ENCODE results near the gene ATP6AP1. TPM values are rescaled to one million over a fixed set of nuclear protein-coding genes. Genes with fewer than 3 reads are reported as not detected.

ATP6AP1 gene
- total and polyA plus RNA-seq, 9 of the 15 experiments (the other 6 are each of a cell fraction or from before 2014, with no cell fraction given): 8.3 to 90.5 (median 52.9) TPM

DNA sequence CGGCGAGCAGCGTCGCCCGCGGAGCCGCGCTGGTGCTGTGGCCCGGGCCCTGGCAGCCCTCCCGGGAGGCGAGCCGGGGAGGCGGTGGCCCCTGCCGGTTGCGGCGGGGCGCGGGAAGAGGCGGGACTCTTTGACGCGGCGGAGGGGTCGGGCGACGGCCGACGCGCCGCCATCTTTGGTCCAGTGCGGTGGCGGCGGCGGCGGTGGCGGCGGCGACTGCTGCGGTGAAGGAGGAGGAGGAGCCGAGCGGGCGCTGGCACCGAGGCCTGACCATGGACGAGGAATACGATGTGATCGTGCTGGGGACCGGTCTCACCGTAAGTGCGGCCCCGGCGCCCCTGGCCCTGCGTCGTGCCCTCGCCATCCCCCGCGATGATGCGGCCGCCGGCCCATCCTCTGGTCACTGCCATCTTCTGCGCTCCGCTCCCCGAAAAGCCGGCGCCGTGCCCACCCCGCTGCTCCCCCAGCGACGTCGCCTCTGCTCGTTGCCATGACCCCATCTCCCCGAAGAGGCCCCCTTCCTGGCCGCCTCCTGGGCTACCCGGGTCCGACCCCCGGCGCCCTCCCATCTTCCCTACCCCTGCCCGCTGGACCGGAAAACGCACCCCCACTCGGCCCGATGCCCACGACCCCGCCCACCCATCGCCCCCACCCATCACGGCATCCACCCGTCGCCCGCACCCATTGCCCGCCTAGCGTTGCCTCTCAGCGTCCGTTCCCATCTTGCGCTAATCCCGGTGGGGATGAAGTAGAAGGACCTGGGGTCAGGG is 8.7 kb downstream of the ATP6AP1 start, which contains the start of gene GDI1 (continued):
- TF ChIP-seq HDAC1 (IDR thresholded peaks at IDR 0.05): peak in 1 of 2 experiments; percentile 41; a peak in 1 of 4 replicates
- TF ChIP-seq HOXB6 (CRISPR knock-in tag; IDR thresholded peaks at IDR 0.05; ENCODE audit: borderline replicate concordance): no peak
- TF ChIP-seq, protein P1, sequence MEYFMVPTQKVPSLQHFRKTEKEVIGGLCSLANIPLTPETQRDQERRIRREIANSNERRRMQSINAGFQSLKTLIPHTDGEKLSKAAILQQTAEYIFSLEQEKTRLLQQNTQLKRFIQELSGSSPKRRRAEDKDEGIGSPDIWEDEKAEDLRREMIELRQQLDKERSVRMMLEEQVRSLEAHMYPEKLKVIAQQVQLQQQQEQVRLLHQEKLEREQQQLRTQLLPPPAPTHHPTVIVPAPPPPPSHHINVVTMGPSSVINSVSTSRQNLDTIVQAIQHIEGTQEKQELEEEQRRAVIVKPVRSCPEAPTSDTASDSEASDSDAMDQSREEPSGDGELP (CRISPR knock-in tag; IDR thresholded peaks at IDR 0.05; ENCODE audit: borderline replicate concordance): no peak
- 0 out of 2 replicates have a peak, but pooled peaks have one; percentile 24 for TF ChIP-seq TAF7 (tag; IDR thresholded peaks at IDR 0.05)
- TF ChIP-seq, protein P2, sequence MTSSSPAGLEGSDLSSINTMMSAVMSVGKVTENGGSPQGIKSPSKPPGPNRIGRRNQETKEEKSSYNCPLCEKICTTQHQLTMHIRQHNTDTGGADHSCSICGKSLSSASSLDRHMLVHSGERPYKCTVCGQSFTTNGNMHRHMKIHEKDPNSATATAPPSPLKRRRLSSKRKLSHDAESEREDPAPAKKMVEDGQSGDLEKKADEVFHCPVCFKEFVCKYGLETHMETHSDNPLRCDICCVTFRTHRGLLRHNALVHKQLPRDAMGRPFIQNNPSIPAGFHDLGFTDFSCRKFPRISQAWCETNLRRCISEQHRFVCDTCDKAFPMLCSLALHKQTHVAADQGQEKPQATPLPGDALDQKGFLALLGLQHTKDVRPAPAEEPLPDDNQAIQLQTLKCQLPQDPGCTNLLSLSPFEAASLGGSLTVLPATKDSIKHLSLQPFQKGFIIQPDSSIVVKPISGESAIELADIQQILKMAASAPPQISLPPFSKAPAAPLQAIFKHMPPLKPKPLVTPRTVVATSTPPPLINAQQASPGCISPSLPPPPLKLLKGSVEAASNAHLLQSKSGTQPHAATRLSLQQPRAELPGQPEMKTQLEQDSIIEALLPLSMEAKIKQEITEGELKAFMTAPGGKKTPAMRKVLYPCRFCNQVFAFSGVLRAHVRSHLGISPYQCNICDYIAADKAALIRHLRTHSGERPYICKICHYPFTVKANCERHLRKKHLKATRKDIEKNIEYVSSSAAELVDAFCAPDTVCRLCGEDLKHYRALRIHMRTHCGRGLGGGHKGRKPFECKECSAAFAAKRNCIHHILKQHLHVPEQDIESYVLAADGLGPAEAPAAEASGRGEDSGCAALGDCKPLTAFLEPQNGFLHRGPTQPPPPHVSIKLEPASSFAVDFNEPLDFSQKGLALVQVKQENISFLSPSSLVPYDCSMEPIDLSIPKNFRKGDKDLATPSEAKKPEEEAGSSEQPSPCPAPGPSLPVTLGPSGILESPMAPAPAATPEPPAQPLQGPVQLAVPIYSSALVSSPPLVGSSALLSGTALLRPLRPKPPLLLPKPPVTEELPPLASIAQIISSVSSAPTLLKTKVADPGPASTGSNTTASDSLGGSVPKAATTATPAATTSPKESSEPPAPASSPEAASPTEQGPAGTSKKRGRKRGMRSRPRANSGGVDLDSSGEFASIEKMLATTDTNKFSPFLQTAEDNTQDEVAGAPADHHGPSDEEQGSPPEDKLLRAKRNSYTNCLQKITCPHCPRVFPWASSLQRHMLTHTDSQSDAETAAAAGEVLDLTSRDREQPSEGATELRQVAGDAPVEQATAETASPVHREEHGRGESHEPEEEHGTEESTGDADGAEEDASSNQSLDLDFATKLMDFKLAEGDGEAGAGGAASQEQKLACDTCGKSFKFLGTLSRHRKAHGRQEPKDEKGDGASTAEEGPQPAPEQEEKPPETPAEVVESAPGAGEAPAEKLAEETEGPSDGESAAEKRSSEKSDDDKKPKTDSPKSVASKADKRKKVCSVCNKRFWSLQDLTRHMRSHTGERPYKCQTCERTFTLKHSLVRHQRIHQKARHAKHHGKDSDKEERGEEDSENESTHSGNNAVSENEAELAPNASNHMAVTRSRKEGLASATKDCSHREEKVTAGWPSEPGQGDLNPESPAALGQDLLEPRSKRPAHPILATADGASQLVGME (CRISPR knock-in tag; IDR thresholded peaks at IDR 0.05): peak; percentile 88; the same call in 1 of the 2 replicates
- no peak for TF ChIP-seq POU5F1 (IDR thresholded peaks at IDR 0.05; ENCODE audit: borderline replicate concordance, low read depth, low read length, partially characterized antibody)
- TF ChIP-seq YY1 (IDR thresholded peaks at IDR 0.05; ENCODE audit: borderline replicate concordance in 1 of 3, control insufficient read depth in 1 of 3, extremely low read depth in 1 of 3, insufficient read depth in 3 of 3, insufficient read length in 1 of 3, insufficient replicate concordance in 2 of 3, low read depth in 1 of 3, low read length in 2 of 3): peak; percentile 71 to 96 (median 91)
- peak; percentile 72; the same call in 1 of the 2 replicates for TF ChIP-seq PHF8 (IDR thresholded peaks at IDR 0.05; ENCODE audit: borderline replicate concordance, low read length)
- TF ChIP-seq KLF13 (tag; IDR thresholded peaks at IDR 0.05; ENCODE audit: borderline replicate concordance, low read depth): 0 out of 2 replicates have a peak, but pooled peaks have one; percentile 30
- TF ChIP-seq CREM (IDR thresholded peaks at IDR 0.05; ENCODE audit: low read depth): peak; percentile 50; the same call in 1 of the 2 replicates
- TF ChIP-seq KDM5B (IDR thresholded peaks at IDR 0.05; ENCODE audit: insufficient replicate concordance, low read depth, low read length): peak; percentile 30
- peak; percentile 49; the same call in 1 of the 2 replicates for TF ChIP-seq ZNF134 (CRISPR knock-in tag; conservative IDR thresholded peaks at IDR 0.05)
- peak; percentile 71 for TF ChIP-seq POLR2G (IDR thresholded peaks at IDR 0.05; ENCODE audit: low read depth, low read length)
- TF ChIP-seq, protein P3, sequence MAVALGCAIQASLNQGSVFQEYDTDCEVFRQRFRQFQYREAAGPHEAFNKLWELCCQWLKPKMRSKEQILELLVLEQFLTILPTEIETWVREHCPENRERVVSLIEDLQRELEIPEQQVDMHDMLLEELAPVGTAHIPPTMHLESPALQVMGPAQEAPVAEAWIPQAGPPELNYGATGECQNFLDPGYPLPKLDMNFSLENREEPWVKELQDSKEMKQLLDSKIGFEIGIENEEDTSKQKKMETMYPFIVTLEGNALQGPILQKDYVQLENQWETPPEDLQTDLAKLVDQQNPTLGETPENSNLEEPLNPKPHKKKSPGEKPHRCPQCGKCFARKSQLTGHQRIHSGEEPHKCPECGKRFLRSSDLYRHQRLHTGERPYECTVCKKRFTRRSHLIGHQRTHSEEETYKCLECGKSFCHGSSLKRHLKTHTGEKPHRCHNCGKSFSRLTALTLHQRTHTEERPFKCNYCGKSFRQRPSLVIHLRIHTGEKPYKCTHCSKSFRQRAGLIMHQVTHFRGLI (CRISPR knock-in tag; IDR thresholded peaks at IDR 0.05): no peak
- TF ChIP-seq SMAD4 (CRISPR knock-in tag; conservative IDR thresholded peaks at IDR 0.05): peak; percentile 91
- no peak for TF ChIP-seq ATF1 (CRISPR knock-in tag; IDR thresholded peaks at IDR 0.05)
- peak; percentile 23; the same call in 1 of the 2 replicates for TF ChIP-seq ATF1 (tag; IDR thresholded peaks at IDR 0.05)
- TF ChIP-seq CHD2 (IDR thresholded peaks at IDR 0.05; ENCODE audit: low read depth, low read length): peak; percentile 67

All from K562 (cell line).